Hepatocyte (in vitro differentiated cells): ENCODE data around the gene FAM118A.

Experiments
- CTCF ChIP-seq: fragments of 200-600 bp; sonication (generic); IDR thresholded peaks from 2 replicates; pipeline ENCODE4 v1.5.1; 2016; ENCODE audit warnings: antibody characterized with exemption, mild to moderate bottlenecking; ENCODE audit not compliant: poor library complexity
- EZH2 ChIP-seq: fragments of 200-600 bp; sonication (generic); IDR thresholded peaks from 2 replicates; pipeline ENCODE4 v1.6.1; 2016; ENCODE audit warnings: antibody characterized with exemption, mild to moderate bottlenecking, borderline replicate concordance

- TF ChIP-seq CTCF (peak; percentile 13), EZH2 (no peak)
Observed at GRCh38 chr22:45344334-45344733, 34.6 kb downstream of the FAM118A start.
